ENCODE data around the gene MTMR2.
"Not testable (repeated sequence)": the region's sequence is repeated elsewhere in the genome, so short reads cannot be mapped to it uniquely, and the experiment has no call there.

Gene MTMR2

GRCh38 chr11:95806464-95806863 lies 117.4 kb downstream of the MTMR2 start:
- H3K9ac ChIP-seq (ENCODE audit: low read depth, low read length); H3K4me1 ChIP-seq (ENCODE audit: insufficient read depth, low read length); H3K27me3 ChIP-seq (ENCODE audit: insufficient read depth, low read length); H3K27ac ChIP-seq (ENCODE audit: low read depth, low read length); H3K4me3 ChIP-seq (ENCODE audit: low read length): not testable (repeated sequence)
- Histone ChIP-seq H3K9me3 (ENCODE audit: insufficient read depth, low read depth, low read length) (peaks cover 31% of the 10 kb centered on the region), H3K36me3 (ENCODE audit: insufficient read depth, low read length) (peaks cover 56% of the 10 kb centered on the region)
- WGBS: 96% methylated on average over 6 of the region's 6 CpGs

DNA sequence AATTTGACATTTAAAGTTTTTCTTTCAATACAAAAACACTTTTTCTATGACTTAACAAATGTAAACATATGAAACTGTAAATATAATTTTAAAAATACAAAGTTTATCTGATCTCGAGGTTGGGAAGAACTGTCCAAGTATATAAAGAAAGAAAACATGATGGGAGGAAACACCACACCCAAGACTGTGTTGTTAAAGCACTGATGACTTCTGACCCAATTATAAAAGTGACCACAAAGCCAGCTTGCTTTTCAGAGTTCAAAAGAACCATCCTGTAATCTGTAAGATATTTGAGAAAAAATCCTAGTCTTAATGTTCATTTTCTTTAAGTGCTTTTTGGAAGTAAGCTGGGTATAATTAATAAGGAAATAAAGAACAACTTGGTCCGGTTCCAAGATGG lies 118.0 kb downstream of the MTMR2 start:
- H3K36me3 ChIP-seq (ENCODE audit: insufficient read depth, low read length): peaks cover 62% of the 10 kb centered on the region
- WGBS: 97% methylated on average over 1 of the region's 2 CpGs
- H3K4me3 ChIP-seq (ENCODE audit: low read length): no peak overlapping the region
- H3K9ac ChIP-seq (ENCODE audit: low read depth, low read length): no peak overlapping the region
- no peaks in the 10 kb centered on the region for H3K4me1 ChIP-seq (ENCODE audit: insufficient read depth, low read length)
- no peaks in the 10 kb centered on the region for H3K27me3 ChIP-seq (ENCODE audit: insufficient read depth, low read length)
- H3K9me3 ChIP-seq (ENCODE audit: insufficient read depth, low read depth, low read length): peaks cover 31% of the 10 kb centered on the region
- H3K27ac ChIP-seq (ENCODE audit: low read depth, low read length): no peak overlapping the region

- H3K36me3 ChIP-seq (ENCODE audit: insufficient read depth, low read length): peaks cover 79% of the 10 kb centered on the region
- WGBS: no CpG with 5 or more reads among the region's 2 CpGs
- H3K27me3 ChIP-seq (ENCODE audit: insufficient read depth, low read length): no peaks in the 10 kb centered on the region
- H3K4me1 ChIP-seq (ENCODE audit: insufficient read depth, low read length): no peaks in the 10 kb centered on the region
- H3K27ac ChIP-seq (ENCODE audit: low read depth, low read length): no peak overlapping the region
- H3K9ac ChIP-seq (ENCODE audit: low read depth, low read length): no peak overlapping the region
- H3K9me3 ChIP-seq (ENCODE audit: insufficient read depth, low read depth, low read length): peaks cover 31% of the 10 kb centered on the region
- H3K4me3 ChIP-seq (ENCODE audit: low read length): no peak overlapping the region
Measured at GRCh38 chr11:95803973-95804372, 119.9 kb downstream of the MTMR2 start.

DNA sequence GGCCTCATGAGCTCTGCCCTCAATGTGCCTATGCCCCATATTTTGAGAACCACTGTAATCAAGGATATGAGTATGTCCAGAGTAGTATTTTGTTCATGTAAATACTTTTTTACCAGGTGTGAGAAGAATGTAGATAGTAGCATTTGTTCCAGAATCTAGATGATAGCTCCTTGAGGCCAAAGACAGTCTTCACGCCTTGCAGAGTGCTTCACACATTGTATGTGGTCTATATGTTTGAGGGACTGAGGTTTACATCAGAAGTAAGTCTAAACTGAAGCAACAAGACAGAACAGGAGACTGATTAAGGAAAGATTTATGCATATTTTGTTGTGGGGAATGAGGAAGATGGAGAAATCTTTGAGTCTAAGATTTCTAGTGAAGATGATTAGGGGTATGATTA lies 121.1 kb downstream of the MTMR2 start:
- WGBS: 95% methylated on average over 1 of the region's 1 CpG
- peaks cover 85% of the 10 kb centered on the region for H3K36me3 ChIP-seq (ENCODE audit: insufficient read depth, low read length)
- H3K4me1 ChIP-seq (ENCODE audit: insufficient read depth, low read length): no peaks in the 10 kb centered on the region
- no peak overlapping the region for H3K9ac ChIP-seq (ENCODE audit: low read depth, low read length)
- H3K4me3 ChIP-seq (ENCODE audit: low read length): no peak overlapping the region
- peaks cover 31% of the 10 kb centered on the region for H3K9me3 ChIP-seq (ENCODE audit: insufficient read depth, low read depth, low read length)
- H3K27me3 ChIP-seq (ENCODE audit: insufficient read depth, low read length): no peaks in the 10 kb centered on the region
- H3K27ac ChIP-seq (ENCODE audit: low read depth, low read length): no peak overlapping the region

- Histone ChIP-seq H3K9ac (ENCODE audit: low read depth, low read length) (no peak overlapping the region), H3K27me3 (ENCODE audit: insufficient read depth, low read length) (no peaks in the 10 kb centered on the region), H3K9me3 (ENCODE audit: insufficient read depth, low read depth, low read length) (peaks cover 14% of the 10 kb centered on the region), H3K4me1 (ENCODE audit: insufficient read depth, low read length) (no peaks in the 10 kb centered on the region), H3K4me3 (ENCODE audit: low read length) (no peak overlapping the region), H3K27ac (ENCODE audit: low read depth, low read length) (no peak overlapping the region), H3K36me3 (ENCODE audit: insufficient read depth, low read length) (peaks cover 66% of the 10 kb centered on the region)
- 92% methylated on average over 11 of the region's 12 CpGs for WGBS
Measured at GRCh38 chr11:95800438-95800837, 123.5 kb downstream of the MTMR2 start.

DNA sequence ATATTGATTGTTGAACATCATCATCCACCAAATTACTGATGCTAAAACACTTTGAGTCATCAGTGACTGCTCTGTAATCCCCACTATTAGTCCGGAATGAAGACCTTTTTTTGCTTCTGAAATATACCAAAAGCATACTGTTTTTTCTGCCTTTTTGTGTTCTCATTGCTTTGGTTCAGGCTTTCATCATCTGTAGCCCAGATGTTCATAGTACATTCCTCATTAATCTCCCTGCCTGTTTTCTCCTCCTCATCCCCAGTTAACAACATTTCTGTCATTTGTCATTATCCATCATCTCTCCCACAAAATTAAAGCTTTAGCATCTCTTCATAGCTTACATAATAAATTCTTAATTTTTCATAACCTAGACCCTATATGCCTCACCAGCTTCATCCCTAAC lies 124.4 kb downstream of the MTMR2 start:
- Histone ChIP-seq H3K36me3 (ENCODE audit: insufficient read depth, low read length) (peaks cover 57% of the 10 kb centered on the region), H3K4me1 (ENCODE audit: insufficient read depth, low read length) (no peaks in the 10 kb centered on the region), H3K9ac (ENCODE audit: low read depth, low read length) (no peak overlapping the region), H3K27me3 (ENCODE audit: insufficient read depth, low read length) (no peaks in the 10 kb centered on the region), H3K9me3 (ENCODE audit: insufficient read depth, low read depth, low read length) (peaks cover 5% of the 10 kb centered on the region; the same call in 1 of the 2 replicates), H3K4me3 (ENCODE audit: low read length) (no peak overlapping the region), H3K27ac (ENCODE audit: low read depth, low read length) (no peak overlapping the region)
- 89% methylated on average over 1 of the region's 1 CpG for WGBS

DNA sequence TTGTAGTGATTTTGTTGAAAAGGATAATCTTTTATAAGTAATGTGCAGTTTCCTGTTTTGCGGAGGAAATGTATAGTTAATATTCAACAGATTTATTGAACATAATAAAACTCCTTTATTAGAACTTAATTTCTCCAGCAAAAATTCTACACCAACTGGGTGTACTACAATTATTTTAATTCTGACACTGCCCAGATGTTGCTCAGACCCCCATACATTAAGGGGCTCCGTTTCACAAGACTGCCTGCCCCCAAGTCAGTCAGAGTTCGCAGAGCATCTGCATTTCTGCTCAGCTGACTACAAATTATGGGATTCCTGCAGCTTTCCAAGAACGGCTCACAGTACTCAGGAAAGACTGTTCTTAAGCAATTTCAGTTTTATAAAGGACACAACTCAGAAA lies 127.4 kb downstream of the MTMR2 start:
- Histone ChIP-seq H3K9me3 (ENCODE audit: insufficient read depth, low read depth, low read length) (no peaks in the 10 kb centered on the region), H3K36me3 (ENCODE audit: insufficient read depth, low read length) (peaks cover 29% of the 10 kb centered on the region), H3K27ac (ENCODE audit: low read depth, low read length) (no peak overlapping the region), H3K9ac (ENCODE audit: low read depth, low read length) (no peak overlapping the region), H3K27me3 (ENCODE audit: insufficient read depth, low read length) (no peaks in the 10 kb centered on the region), H3K4me3 (ENCODE audit: low read length) (no peak overlapping the region), H3K4me1 (ENCODE audit: insufficient read depth, low read length) (peaks cover 11% of the 10 kb centered on the region)
- WGBS: 95% methylated on average over 3 of the region's 4 CpGs

DNA sequence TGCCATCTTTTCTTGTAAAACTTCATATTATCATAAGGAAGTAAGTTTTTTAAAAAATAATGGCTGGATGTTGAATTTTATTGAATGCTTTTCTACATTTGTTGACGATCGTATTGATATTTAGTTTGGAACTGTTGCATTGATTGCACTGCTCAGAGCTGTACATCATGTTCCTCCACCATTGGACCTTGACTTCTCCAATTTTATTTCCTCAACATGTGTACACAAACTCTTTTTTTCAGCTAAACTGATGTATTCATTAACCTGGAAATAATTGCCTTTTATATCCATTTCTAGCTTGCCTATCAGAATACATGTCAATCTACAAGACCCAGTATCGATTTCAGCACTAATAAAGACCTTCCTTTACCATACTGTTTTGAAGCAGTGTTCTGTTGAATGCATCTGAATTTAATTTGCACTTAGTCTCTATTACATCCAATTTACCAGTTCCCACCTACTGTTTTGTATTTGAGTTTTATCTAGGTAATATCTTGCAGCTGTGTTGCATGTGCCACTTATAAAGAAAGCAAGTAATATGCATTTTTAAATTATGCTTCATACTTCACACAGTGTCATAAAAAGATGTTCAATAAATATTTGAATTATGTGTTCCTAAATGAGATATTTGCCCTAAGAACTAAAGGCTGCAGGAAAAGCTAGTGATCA lies 128.1 kb downstream of the MTMR2 start:
- no peak overlapping the region for H3K4me3 ChIP-seq (ENCODE audit: low read length)
- peaks cover 21% of the 10 kb centered on the region for H3K36me3 ChIP-seq (ENCODE audit: insufficient read depth, low read length)
- no peak overlapping the region for H3K9ac ChIP-seq (ENCODE audit: low read depth, low read length)
- H3K27ac ChIP-seq (ENCODE audit: low read depth, low read length): no peak overlapping the region
- H3K4me1 ChIP-seq (ENCODE audit: insufficient read depth, low read length): peaks cover 11% of the 10 kb centered on the region
- H3K9me3 ChIP-seq (ENCODE audit: insufficient read depth, low read depth, low read length): no peaks in the 10 kb centered on the region
- WGBS: 91% methylated on average over 3 of the region's 3 CpGs
- no peaks in the 10 kb centered on the region for H3K27me3 ChIP-seq (ENCODE audit: insufficient read depth, low read length)

GRCh38 chr11:95794086-95794485 lies 129.8 kb downstream of the MTMR2 start:
- Histone ChIP-seq H3K27ac (ENCODE audit: low read depth, low read length) (no peak overlapping the region), H3K9me3 (ENCODE audit: insufficient read depth, low read depth, low read length) (no peaks in the 10 kb centered on the region), H3K27me3 (ENCODE audit: insufficient read depth, low read length) (no peaks in the 10 kb centered on the region), H3K4me3 (ENCODE audit: low read length) (no peak overlapping the region), H3K9ac (ENCODE audit: low read depth, low read length) (no peak overlapping the region), H3K36me3 (ENCODE audit: insufficient read depth, low read length) (peaks cover 7% of the 10 kb centered on the region), H3K4me1 (ENCODE audit: insufficient read depth, low read length) (peaks cover 11% of the 10 kb centered on the region)
- 90% methylated on average over 4 of the region's 5 CpGs for WGBS

DNA sequence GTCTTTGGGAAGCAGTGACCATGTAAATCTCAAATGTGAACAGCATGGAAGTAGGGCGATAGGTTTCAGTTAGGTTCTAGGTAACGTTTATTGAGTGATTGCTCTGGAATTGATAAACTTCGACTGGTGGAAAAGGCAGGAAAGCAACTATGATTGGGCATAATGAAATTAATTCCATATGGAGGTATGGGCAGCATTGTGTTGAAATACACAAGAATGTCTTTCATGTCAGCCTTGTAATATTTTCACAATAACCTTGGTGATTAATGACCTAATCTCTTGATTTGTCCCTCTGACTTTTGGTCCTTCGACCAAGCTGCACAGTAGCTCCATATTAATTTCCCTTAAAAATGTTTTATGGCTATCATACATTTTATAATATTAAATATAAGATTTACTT lies 130.8 kb downstream of the MTMR2 start:
- Histone ChIP-seq H3K36me3 (ENCODE audit: insufficient read depth, low read length) (no peaks in the 10 kb centered on the region), H3K9me3 (ENCODE audit: insufficient read depth, low read depth, low read length) (no peaks in the 10 kb centered on the region), H3K27ac (ENCODE audit: low read depth, low read length) (no peak overlapping the region), H3K27me3 (ENCODE audit: insufficient read depth, low read length) (no peaks in the 10 kb centered on the region), H3K9ac (ENCODE audit: low read depth, low read length) (no peak overlapping the region), H3K4me3 (ENCODE audit: low read length) (no peak overlapping the region), H3K4me1 (ENCODE audit: insufficient read depth, low read length) (peaks cover 11% of the 10 kb centered on the region)
- whole genome bisulfite sequencing: 92% methylated on average over 4 of the region's 4 CpGs

- WGBS: 95% methylated on average over 7 of the region's 7 CpGs
- no peak overlapping the region for H3K27ac ChIP-seq (ENCODE audit: low read depth, low read length)
- H3K4me3 ChIP-seq (ENCODE audit: low read length): no peak overlapping the region
- H3K27me3 ChIP-seq (ENCODE audit: insufficient read depth, low read length): no peaks in the 10 kb centered on the region
- no peak overlapping the region for H3K9ac ChIP-seq (ENCODE audit: low read depth, low read length)
- H3K36me3 ChIP-seq (ENCODE audit: insufficient read depth, low read length): peaks cover 4% of the 10 kb centered on the region
- H3K4me1 ChIP-seq (ENCODE audit: insufficient read depth, low read length): peaks cover 11% of the 10 kb centered on the region
- H3K9me3 ChIP-seq (ENCODE audit: insufficient read depth, low read depth, low read length): no peaks in the 10 kb centered on the region
Measured at GRCh38 chr11:95792700-95793099, 131.2 kb downstream of the MTMR2 start.

GRCh38 chr11:95792200-95792599 lies 131.7 kb downstream of the MTMR2 start:
- Histone ChIP-seq H3K9me3 (ENCODE audit: insufficient read depth, low read depth, low read length) (no peaks in the 10 kb centered on the region), H3K27me3 (ENCODE audit: insufficient read depth, low read length) (no peaks in the 10 kb centered on the region), H3K36me3 (ENCODE audit: insufficient read depth, low read length) (peaks cover 9% of the 10 kb centered on the region), H3K27ac (ENCODE audit: low read depth, low read length) (no peak overlapping the region), H3K9ac (ENCODE audit: low read depth, low read length) (peak overlapping the region; percentile 94; the same call in 1 of the 2 replicates), H3K4me3 (ENCODE audit: low read length) (peak overlapping the region; percentile 87), H3K4me1 (ENCODE audit: insufficient read depth, low read length) (peaks cover 11% of the 10 kb centered on the region)
- 93% methylated on average over 8 of the region's 8 CpGs for WGBS
